ENCODE data around the gene PKP4. TPM values are rescaled to one million over a fixed set of nuclear protein-coding genes. Genes with fewer than 3 reads are reported as not detected.

PKP4 gene
- total and polyA plus RNA-seq, 4 donors: 21.5 to 96.4 (median 32.8) TPM

GRCh38 chr2:158665536-158666302 is 209.0 kb downstream of the PKP4 start:
- peaks cover 9 to 56% (median 41%) of the 10 kb centered on the region in 4 donors for H3K36me3 ChIP-seq (ENCODE audit: control insufficient read depth in 4 of 4, insufficient read depth in 4 of 4, low read length in 4 of 4)
- no peak for ATAC-seq (ENCODE audit: insufficient read depth, low FRiP score)

DNA sequence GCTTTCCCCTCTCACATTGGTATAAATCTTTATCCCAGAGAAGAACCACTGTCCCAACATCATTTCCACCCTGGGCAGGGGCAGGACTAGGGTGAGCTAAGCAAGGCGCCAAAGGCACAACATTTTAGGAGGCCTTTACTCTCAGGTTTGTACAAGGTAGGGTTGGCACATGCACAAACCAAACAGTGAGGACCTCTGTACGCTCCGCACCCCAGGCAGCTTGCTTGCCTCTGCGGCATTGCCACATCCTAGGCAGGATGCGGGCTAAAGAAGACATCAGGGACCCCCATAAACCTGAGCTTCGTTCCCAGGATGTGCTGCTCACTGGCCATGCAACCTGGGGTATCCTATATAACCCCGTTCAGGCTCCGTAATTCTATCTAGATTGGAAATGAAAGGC is 210.2 kb downstream of the PKP4 start:
- Histone ChIP-seq H3K4me3 (no peak overlapping the region), H3K4me1 (ENCODE audit: control insufficient read depth in 5 of 5, insufficient read depth in 5 of 5, low read length in 5 of 5) (peaks cover 5 to 28% (median 23%) of the 10 kb centered on the region in 5 donors), H3K9ac (ENCODE audit: insufficient read depth in 1 of 2, low read length in 2 of 2) (no peak overlapping the region), H3K27ac (ENCODE audit: low read depth in 1 of 2, low read length in 1 of 2) (peak overlapping the region in 1 of 2 donors; percentile 12), H3K27me3 (ENCODE audit: control insufficient read depth in 3 of 3, insufficient read depth in 3 of 3, low read length in 2 of 3) (no peaks in the 10 kb centered on the region), H3K36me3 (ENCODE audit: control insufficient read depth in 4 of 4, insufficient read depth in 4 of 4, low read length in 4 of 4) (peaks cover 9 to 47% (median 36%) of the 10 kb centered on the region in 4 donors), H3K9me3 (ENCODE audit: control insufficient read depth in 4 of 4, insufficient read depth in 3 of 4, low read length in 3 of 4) (no peaks in the 10 kb centered on the region)
- WGBS, 2 donors: 86 to 91% methylated on average over 8 of the region's 8 CpGs
- TF ChIP-seq, protein P1, sequence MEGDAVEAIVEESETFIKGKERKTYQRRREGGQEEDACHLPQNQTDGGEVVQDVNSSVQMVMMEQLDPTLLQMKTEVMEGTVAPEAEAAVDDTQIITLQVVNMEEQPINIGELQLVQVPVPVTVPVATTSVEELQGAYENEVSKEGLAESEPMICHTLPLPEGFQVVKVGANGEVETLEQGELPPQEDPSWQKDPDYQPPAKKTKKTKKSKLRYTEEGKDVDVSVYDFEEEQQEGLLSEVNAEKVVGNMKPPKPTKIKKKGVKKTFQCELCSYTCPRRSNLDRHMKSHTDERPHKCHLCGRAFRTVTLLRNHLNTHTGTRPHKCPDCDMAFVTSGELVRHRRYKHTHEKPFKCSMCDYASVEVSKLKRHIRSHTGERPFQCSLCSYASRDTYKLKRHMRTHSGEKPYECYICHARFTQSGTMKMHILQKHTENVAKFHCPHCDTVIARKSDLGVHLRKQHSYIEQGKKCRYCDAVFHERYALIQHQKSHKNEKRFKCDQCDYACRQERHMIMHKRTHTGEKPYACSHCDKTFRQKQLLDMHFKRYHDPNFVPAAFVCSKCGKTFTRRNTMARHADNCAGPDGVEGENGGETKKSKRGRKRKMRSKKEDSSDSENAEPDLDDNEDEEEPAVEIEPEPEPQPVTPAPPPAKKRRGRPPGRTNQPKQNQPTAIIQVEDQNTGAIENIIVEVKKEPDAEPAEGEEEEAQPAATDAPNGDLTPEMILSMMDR (IDR thresholded peaks at IDR 0.05; ENCODE audit: control extremely low read depth, extremely low read depth): no peak
- DNase-seq (no peak), ATAC-seq (ENCODE audit: insufficient read depth, low FRiP score) (no peak)

More at GRCh38 chr2:158665536-158666302, 209.0 kb downstream of the PKP4 start:
- no peak overlapping the region for H3K27ac ChIP-seq (ENCODE audit: low read depth in 1 of 2, low read length in 1 of 2)
- no peak overlapping the region for H3K9ac ChIP-seq (ENCODE audit: insufficient read depth in 1 of 2, low read length in 2 of 2)
- H3K27me3 ChIP-seq (ENCODE audit: control insufficient read depth in 3 of 3, insufficient read depth in 3 of 3, low read length in 2 of 3): no peaks in the 10 kb centered on the region
- peaks cover 4 to 28% (median 23%) of the 10 kb centered on the region in 5 donors for H3K4me1 ChIP-seq (ENCODE audit: control insufficient read depth in 5 of 5, insufficient read depth in 5 of 5, low read length in 5 of 5)
- H3K9me3 ChIP-seq (ENCODE audit: control insufficient read depth in 4 of 4, insufficient read depth in 3 of 4, low read length in 3 of 4): no peaks in the 10 kb centered on the region
- WGBS, 2 donors: 60 to 63% methylated on average over 5 of the region's 5 CpGs
- no peak overlapping the region for H3K4me3 ChIP-seq
- TF ChIP-seq, protein P1 (IDR thresholded peaks at IDR 0.05; ENCODE audit: control extremely low read depth, extremely low read depth): no peak
- DNase-seq: peak in 1 of 3 donors; percentile 39

DNA sequence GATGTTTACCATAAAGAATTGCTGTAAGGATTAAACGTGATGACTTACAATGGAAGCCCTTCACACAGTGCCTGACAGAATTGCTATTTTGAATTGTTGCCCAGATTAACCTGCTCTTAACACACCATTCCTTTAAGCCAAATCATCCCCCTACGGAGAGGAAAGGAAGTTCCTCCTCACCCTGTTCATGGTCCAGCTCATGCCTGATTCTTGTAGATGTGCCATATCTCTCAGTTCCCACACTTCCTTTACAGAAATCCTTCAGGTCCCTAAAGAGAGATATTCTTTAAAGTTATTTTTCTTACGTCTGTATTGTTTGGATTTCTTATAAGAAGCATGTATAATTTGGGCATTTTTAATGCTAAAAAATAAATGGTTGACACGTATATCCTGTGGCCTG is 210.8 kb downstream of the PKP4 start:
- DNase-seq: no peak
- Histone ChIP-seq H3K9me3 (ENCODE audit: control insufficient read depth in 4 of 4, insufficient read depth in 3 of 4, low read length in 3 of 4) (no peaks in the 10 kb centered on the region), H3K36me3 (ENCODE audit: control insufficient read depth in 4 of 4, insufficient read depth in 4 of 4, low read length in 4 of 4) (peaks cover 9 to 46% (median 32%) of the 10 kb centered on the region in 4 donors), H3K9ac (ENCODE audit: insufficient read depth in 1 of 2, low read length in 2 of 2) (peak overlapping the region in 1 of 2 donors; percentile 1), H3K4me3 (no peak overlapping the region), H3K4me1 (ENCODE audit: control insufficient read depth in 5 of 5, insufficient read depth in 5 of 5, low read length in 5 of 5) (peaks cover 3 to 28% (median 23%) of the 10 kb centered on the region in 5 donors), H3K27ac (ENCODE audit: low read depth in 1 of 2, low read length in 1 of 2) (peak overlapping the region in 1 of 2 donors; percentile 58), H3K27me3 (ENCODE audit: control insufficient read depth in 3 of 3, insufficient read depth in 3 of 3, low read length in 2 of 3) (no peaks in the 10 kb centered on the region)
- TF ChIP-seq, protein P1 (IDR thresholded peaks at IDR 0.05; ENCODE audit: control extremely low read depth, extremely low read depth): no peak
- ATAC-seq (ENCODE audit: insufficient read depth, low FRiP score): no peak
- WGBS, 2 donors: 56 to 64% methylated on average over 4 of the region's 4 CpGs
